SHP77 (cell line): ENCODE data around the gene RITA1.
"Not testable (repeated sequence)": the region's sequence is repeated elsewhere in the genome, so short reads cannot be mapped to it uniquely, and the experiment has no call there.

ENCODE experiments used
- DNase-seq, 2 experiments: peaks; one replicate each; lab custom pipeline; 2025; lab: John Stamatoyannopoulos, UW

Gene RITA1, protein sequence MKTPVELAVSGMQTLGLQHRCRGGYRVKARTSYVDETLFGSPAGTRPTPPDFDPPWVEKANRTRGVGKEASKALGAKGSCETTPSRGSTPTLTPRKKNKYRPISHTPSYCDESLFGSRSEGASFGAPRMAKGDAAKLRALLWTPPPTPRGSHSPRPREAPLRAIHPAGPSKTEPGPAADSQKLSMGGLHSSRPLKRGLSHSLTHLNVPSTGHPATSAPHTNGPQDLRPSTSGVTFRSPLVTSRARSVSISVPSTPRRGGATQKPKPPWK

GRCh38 chr12:113185180-113186032 is at the start of gene RITA1, which contains the start of gene DDX54:
Gene RITA1 (plus strand): TSS chr12:113185721. CDS start chr12:113186747, 1,026 bp downstream.
Gene DDX54 (minus strand): TSS chr12:113185478. CDS start chr12:113185451, 27 bp downstream.
- DNase-seq, result peak; percentile 80 to 84

DNA sequence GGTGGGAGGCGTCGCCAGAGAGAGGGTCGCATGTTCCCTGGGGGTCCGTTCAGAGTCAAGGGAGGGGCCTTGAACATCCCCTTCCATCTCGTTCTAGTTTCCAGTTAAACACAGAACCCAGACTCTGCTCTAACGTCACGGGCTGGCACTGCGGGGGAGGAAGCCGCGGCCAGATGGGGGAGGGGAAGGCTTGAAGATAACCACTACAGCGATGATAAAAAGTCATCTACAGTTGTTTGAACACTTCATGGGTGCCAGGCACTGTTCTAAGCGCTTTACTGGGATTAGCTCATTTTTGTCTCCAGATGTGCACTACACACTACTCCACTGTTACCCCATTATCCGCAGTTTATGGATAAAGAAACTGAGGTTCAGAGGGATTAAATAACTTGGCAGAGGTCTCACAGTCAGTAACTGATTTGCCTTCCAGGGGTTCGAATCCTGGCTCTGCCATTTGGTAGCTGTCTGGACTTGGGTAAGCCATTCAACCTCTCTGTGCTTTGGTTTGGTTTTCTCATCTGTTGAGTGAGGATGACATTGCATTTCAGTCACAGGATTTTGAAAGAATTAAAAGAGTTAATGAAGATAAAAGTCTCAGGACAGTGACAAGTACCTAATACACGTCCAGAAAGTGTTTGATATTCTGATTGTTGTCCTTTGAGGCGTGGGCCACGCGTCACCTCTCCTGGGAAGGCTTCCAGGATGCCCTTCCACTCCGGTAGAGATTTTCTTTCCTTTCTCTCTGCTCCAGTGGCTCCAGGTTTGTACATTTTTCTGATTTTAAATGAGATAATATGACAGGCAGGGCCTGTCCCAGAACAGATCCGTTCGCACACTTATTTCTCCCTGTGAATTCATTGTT is 49.2 kb upstream of the RITA1 start:
- DNase-seq, result no peak

GRCh38 chr12:113136990-113137511 is 48.5 kb upstream of the RITA1 start:
- no peak for DNase-seq

GRCh38 chr12:113137861-113138783 is 47.4 kb upstream of the RITA1 start:
- DNase-seq, result no peak

DNA sequence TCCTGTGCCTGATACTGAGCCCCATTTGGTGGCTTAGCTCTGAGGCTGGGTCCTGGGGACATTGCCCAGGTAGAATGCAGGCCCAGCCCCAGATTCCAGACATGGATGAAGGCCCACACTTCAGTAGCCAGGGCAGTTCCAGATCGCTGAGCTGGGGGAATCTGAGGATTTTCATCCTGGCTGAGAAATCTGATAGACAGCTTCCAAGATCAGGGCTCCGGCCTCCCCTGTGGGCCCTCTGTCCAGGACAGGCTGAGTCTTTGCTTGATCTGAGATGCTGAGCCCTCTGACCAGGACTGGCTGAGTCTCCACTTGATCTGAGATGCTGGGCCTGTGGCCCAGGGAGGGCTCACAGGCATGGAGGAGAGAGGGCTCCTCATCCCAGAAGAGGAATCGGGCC is 46.7 kb upstream of the RITA1 start:
- DNase-seq, result no peak

DNA sequence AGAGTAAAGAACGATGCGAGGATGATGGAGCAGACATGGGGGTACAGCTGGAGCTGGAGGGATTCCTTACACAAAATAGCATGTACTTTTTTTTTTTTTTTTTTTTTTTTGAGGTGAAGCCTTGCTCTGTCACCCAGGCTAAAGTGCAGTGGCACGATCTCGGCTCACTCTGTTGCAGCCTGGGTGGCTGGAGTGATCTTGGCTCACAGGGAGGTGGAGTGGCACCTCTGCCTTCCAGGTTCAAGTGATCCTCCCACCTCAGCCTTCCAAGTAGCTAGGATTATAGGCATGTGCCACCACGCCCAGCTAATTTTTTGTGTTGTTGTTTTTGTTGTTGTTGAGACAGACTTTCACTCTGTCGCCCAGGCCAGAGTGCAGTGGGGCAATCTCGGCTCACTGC is 44.8 kb upstream of the RITA1 start:
- no peak for DNase-seq

DNA sequence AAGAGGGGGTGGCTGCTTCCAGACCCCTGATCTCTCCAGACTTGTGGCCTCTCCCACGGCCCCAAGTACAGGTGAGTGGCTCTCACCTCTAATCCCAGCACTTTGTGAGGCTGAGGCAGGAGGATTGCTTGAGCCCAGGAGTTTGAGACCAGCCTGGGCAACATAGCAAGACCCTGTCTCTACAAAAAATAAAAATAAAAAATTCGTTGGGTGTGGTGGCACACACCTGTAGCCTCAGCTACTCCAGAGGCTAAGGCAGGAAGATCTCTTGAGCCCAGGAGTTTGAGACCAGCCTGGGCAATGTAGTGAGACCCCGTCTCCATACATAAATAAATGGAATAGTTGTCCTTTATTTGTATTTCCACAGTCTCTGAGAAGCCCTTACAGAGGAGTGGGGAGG is 43.8 kb upstream of the RITA1 start:
- not testable (repeated sequence) for DNase-seq

DNA sequence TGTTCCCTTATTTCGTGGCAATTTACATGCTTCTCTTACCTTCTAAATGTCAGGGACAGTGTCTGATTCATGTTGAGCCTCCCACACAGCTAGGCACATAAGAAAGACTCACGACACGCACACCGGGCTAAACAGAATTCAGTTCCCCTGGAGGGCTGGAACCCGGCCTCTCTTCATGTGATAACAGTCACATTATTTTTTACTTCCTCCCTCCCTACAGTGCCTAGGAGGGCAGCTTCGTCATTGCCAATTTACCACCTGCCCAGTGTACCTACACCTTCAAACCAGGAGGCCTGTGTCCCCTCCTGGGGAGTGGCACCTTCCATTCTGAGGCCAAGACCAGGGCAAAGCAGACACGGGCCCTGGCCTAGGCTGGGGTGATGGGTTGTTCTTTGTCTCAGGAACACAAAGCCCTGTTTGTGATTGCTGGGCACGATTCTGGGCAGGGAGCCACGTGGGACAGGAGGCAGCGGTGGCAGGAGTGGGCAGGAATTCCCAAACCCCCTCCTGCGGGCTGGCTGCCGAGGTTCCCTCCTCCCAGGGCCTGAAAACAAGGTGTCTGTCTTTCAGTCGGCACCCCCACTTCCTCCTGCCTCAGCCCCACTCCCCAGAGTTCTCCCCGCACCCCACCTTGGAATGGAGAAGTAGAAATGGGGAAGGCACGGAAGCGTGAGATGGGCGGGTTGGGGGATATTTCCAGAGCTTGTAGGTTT is 43.2 kb upstream of the RITA1 start:
- DNase-seq, result no peak

- DNase-seq, result no peak
These were observed 42.6 kb upstream of the RITA1 start for GRCh38 chr12:113142886-113143332.

DNA sequence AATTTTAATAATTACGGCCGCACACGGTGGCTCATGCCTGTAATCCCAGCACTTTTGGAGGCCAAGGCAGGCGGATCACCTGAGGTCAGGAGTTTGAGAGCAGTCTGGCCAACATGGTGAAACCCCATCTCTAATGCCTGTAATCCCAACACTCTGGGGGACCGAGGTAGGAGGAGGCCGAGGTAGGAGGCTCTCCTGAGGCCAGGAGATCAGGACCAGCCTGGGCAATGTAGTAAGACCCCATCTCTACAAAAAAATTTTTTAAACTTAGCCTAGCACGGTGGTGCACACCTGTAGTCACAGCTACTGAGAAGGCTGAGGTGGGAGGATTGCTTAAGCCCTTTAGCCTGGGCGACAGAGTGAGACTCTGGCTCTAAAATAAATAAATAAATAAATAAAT is 41.6 kb upstream of the RITA1 start:
- no peak for DNase-seq

- DNase-seq, result no peak
These were observed 40.7 kb upstream of the RITA1 start for GRCh38 chr12:113144806-113145205.

DNA sequence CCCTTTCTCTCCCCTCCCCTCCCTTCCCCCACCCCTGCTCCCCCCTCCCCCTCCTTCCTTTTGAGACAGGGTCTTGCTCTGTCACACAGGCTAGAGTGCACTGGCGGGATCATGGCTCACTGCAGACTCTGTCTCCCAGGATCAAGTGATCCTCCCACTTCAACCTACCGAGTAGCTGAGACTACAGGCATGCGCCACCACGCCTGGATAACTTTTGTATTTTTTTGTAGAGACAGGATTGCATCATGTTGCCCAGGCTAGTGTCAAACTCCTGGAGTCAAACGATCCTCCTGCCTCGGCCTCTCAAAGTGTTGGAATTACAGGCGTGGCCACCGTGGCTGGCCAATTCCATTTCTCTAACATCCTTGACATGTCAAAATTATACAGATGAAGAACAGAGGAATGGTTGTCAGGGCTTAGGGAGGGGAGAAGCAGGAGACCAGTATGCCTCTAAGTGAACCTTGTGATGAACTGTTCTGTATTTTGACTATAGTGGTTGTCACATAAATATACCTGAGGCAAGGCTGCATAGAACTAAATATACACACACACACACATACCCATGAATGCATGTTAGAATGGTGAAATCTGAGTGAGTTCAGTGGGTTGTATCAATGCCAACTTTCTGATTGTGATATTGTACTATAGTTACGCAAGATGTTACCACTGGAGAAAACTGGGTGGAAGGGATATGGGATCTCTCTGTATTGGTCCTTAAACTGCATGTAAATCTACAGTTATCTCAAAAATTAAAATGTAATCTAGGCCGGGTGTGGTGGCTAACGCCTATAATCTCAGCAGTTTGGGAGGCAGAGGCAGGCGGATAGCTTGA is 39.6 kb upstream of the RITA1 start:
- DNase-seq, result no peak

DNA sequence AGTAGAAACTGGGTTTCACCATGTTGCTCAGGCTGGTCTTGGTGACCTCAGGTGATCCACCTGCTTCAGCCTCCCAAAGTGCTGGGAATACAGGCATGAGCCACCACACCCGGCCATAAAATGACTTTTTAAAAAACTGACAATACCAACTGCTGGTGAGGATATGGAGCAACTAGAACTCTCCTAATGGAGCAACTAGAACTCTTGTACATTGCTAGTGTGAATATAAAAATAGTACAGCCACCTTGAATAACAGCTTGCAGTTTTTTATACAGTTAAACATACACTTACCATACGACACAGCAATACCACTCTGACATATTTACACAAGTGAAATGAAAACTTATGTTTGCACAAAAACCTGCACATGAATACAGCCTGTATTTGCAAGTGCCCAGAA is 38.5 kb upstream of the RITA1 start:
- DNase-seq, result no peak

GRCh38 chr12:113149361-113150150 is 36.0 kb upstream of the RITA1 start, which contains the start of gene CFAP73:
Gene CFAP73 (plus strand): TSS chr12:113149724. CDS start chr12:113149858, 134 bp downstream.
- DNase-seq, result peak; percentile 71 to 80

GRCh38 chr12:113151655-113152054 is 33.9 kb upstream of the RITA1 start:
- DNase-seq, result no peak

DNA sequence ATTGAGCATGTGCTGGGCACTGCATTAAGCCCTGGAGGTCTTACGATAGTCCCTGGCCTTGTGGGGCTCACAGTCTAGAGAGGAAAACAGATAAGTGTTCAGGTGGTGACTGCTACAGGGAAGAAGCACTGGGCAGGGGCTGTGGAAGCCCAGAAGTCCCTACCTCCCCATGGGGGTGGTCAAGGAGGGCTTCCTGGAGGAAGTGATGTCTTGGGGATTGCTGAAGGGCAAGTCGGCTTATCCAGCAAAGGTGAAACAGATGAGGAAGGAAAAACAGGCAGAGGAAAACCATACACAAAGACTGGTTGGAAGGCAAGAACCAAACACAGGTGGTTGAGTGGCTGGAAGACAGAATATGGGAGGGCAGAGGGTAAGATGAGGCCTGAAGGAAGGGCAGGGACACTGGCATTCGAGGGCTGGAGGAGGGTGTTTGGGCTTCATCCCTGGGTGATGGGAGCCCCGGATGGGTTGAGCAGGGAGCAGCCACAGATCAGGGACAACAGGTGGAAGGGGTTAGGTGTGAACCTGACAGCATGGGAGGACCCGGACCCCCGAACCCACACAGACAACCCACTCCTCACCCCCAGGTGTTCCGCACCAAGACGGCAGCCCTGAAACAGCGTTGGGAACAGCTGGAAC is 33.2 kb upstream of the RITA1 start:
- no peak for DNase-seq
